WTC11 (cell line): ENCODE results near the gene C11orf71. TPM values are rescaled to one million over a fixed set of nuclear protein-coding genes. Genes with fewer than 3 reads are reported as not detected.
A peak's percentile ranks its signal among the peaks of the same experiment; 100 is the strongest.

Experiments used
- ATAC-seq: fragments of 200-7000 bp; cut with Tn5 transposase; 2 replicates; pipeline ENCODE4 v1.10.0; 2021; ENCODE audit warnings: mild to moderate bottlenecking, moderate library complexity
- CTCF ChIA-PET: fragments of 300-600 bp; sonication (Branson Sonifier 250); formaldehyde crosslinking; loops from one replicate; lab custom pipeline; 2021; ENCODE audit warnings: antibody characterized with exemption; lab: Charles Lee
- POLR2A ChIA-PET: fragments of 350-600 bp; sonication (Branson Sonifier 250); formaldehyde crosslinking; loops from one replicate; lab custom pipeline; 2021; ENCODE audit warnings: antibody characterized with exemption; lab: Charles Lee
- DNase-seq: peaks from one replicate; pipeline ENCODE4 v3.0.0; 2021; ENCODE audit warnings: low spot score
- H3K27ac Mint-ChIP-seq: 2 replicates; pipeline ENCODE4 v1.8.0; 2021; ENCODE audit warnings: mixed read lengths
- H3K27me3 Mint-ChIP-seq: 2 replicates; pipeline ENCODE4 v1.8.0; 2021; ENCODE audit warnings: low read depth, mild to moderate bottlenecking, moderate library complexity, mixed read lengths
- H3K36me3 Mint-ChIP-seq: 2 replicates; pipeline ENCODE4 v1.8.0; 2021; ENCODE audit warnings: mixed read lengths
- H3K4me1 Mint-ChIP-seq: 2 replicates; pipeline ENCODE4 v1.8.0; 2022; ENCODE audit warnings: mixed read lengths
- H3K4me3 Mint-ChIP-seq: 2 replicates; pipeline ENCODE4 v1.8.0; 2021; ENCODE audit warnings: mild to moderate bottlenecking, moderate library complexity, mixed read lengths
- H3K9me3 Mint-ChIP-seq: 2 replicates; pipeline ENCODE4 v1.8.0; 2021; ENCODE audit warnings: mixed read lengths
- ATF1 ChIP-seq: sonication (generic); formaldehyde crosslinking; IDR thresholded peaks from 2 replicates; pipeline ENCODE4 v1.8.1; 2023; ENCODE audit warnings: mild to moderate bottlenecking, moderate library complexity, missing genetic modification reagents
- CBFB ChIP-seq: sonication (generic); formaldehyde crosslinking; IDR thresholded peaks from 2 replicates; pipeline ENCODE4 v1.8.1; 2022; ENCODE audit warnings: mild to moderate bottlenecking, low read depth, missing genetic modification reagents
- CDX4 ChIP-seq: fragments of 250-450 bp; sonication (Bioruptor Pico); IDR thresholded peaks from 2 replicates; pipeline ENCODE4 v1.9.0; 2021; ENCODE audit warnings: moderate library complexity, mild to moderate bottlenecking, inconsistent platforms, borderline replicate concordance
- CREB1 ChIP-seq: sonication (generic); formaldehyde crosslinking; IDR thresholded peaks from 2 replicates; pipeline ENCODE4 v1.8.0; 2023; ENCODE audit warnings: mild to moderate bottlenecking, missing genetic modification reagents
- ELF4 ChIP-seq: sonication (generic); formaldehyde crosslinking; IDR thresholded peaks from 2 replicates; pipeline ENCODE4 v1.8.1; 2022; ENCODE audit warnings: low read depth, mild to moderate bottlenecking, moderate library complexity, missing genetic modification reagents
- HMGA2 ChIP-seq: fragments of 250-450 bp; sonication (Bioruptor Pico); IDR thresholded peaks from 2 replicates; pipeline ENCODE4 v1.4.0; 2021; ENCODE audit warnings: mild to moderate bottlenecking, moderate library complexity
- NFYB ChIP-seq: sonication (generic); formaldehyde crosslinking; conservative IDR thresholded peaks from 2 replicates; pipeline ENCODE4 v1.8.0; 2022; ENCODE audit warnings: low read depth, missing genetic modification reagents
- PREB ChIP-seq: sonication (generic); formaldehyde crosslinking; IDR thresholded peaks from 2 replicates; pipeline ENCODE4 v1.8.1; 2022; ENCODE audit warnings: mild to moderate bottlenecking, missing genetic modification reagents, moderate library complexity, borderline replicate concordance
- USF2 ChIP-seq: sonication (generic); formaldehyde crosslinking; IDR thresholded peaks from 2 replicates; pipeline ENCODE4 v1.8.1; 2023; ENCODE audit warnings: mild to moderate bottlenecking, missing genetic modification reagents, moderate library complexity
- ZNF232 ChIP-seq: sonication (generic); formaldehyde crosslinking; IDR thresholded peaks from 2 replicates; pipeline ENCODE4 v1.8.0; 2022; ENCODE audit warnings: mild to moderate bottlenecking, missing genetic modification reagents
- ZNF281 ChIP-seq: sonication (generic); formaldehyde crosslinking; IDR thresholded peaks from 2 replicates; pipeline ENCODE4 v1.8.0; 2023; ENCODE audit warnings: mild to moderate bottlenecking, missing genetic modification reagents
- total RNA-seq: library from RNA; stranded (reverse); gene quantifications from 3 replicates; pipeline ENCODE4 v1.2.3, GENCODE V29; 2021
- TF ChIP-seq, protein P1 (sequence below): sonication (generic); formaldehyde crosslinking; IDR thresholded peaks from 2 replicates; pipeline ENCODE4 v1.8.1; 2023; ENCODE audit warnings: mild to moderate bottlenecking, missing genetic modification reagents
- TF ChIP-seq, protein P2 (sequence below): sonication (generic); formaldehyde crosslinking; conservative IDR thresholded peaks from 2 replicates; pipeline ENCODE4 v1.8.1; 2023; ENCODE audit warnings: mild to moderate bottlenecking, low read depth, missing genetic modification reagents, moderate library complexity
- TF ChIP-seq, protein P3 (sequence below): sonication (generic); formaldehyde crosslinking; IDR thresholded peaks from 2 replicates; pipeline ENCODE4 v1.8.0; 2023; ENCODE audit warnings: missing genetic modification reagents, mild to moderate bottlenecking, borderline replicate concordance
- TF ChIP-seq, protein P4 (sequence below): fragments of 250-450 bp; sonication (Bioruptor Pico); IDR thresholded peaks from 2 replicates; pipeline ENCODE4 v1.8.0; 2021; ENCODE audit warnings: mild to moderate bottlenecking
- TF ChIP-seq, protein P5 (sequence below): sonication (generic); formaldehyde crosslinking; IDR thresholded peaks from 2 replicates; pipeline ENCODE4 v1.8.1; 2022; ENCODE audit warnings: mild to moderate bottlenecking, moderate library complexity, missing genetic modification reagents

Gene C11orf71
- total RNA-seq, 1 experiment from 2014 or later, result 5.9 TPM

GRCh38 chr11:114412946-114413345 is 12.6 kb upstream of the C11orf71 start:
- no peak overlapping the region for H3K4me3 Mint-ChIP-seq
- peak overlapping the region; percentile 32; the same call in 1 of the 2 replicates for H3K27ac Mint-ChIP-seq
- H3K4me1 Mint-ChIP-seq, result peaks cover 9% of the 10 kb centered on the region
- CTCF ChIA-PET, result interaction anchor here (1.9 kb wide), 1 partner anchor 72 kb away, joined by 7 read pairs; no protein-coding TSS in a partner anchor
- H3K27me3 Mint-ChIP-seq, result no peaks in the 10 kb centered on the region
- H3K9me3 Mint-ChIP-seq, result peaks cover 6% of the 10 kb centered on the region; the same call in 1 of the 2 replicates
- DNase-seq, result no peak
- ATAC-seq, result no peak
- POLR2A ChIA-PET, result no interaction called here
- no peak for TF ChIP-seq ZNF232
- TF ChIP-seq CREB1 (CRISPR knock-in tag), result no peak
- TF ChIP-seq, all 79 proteins: peak for 0
- peaks cover 30% of the 10 kb centered on the region for H3K36me3 Mint-ChIP-seq

GRCh38 chr11:114401311-114401710 is 1.0 kb upstream of the C11orf71 start:
- ChIA-PET CTCF (interaction anchor here (0.8 kb wide), 1 partner anchor 120 kb away, joined by 3 read pairs; no protein-coding TSS in a partner anchor), POLR2A (interaction anchor here (0.6 kb wide), 1 partner anchor 201 kb away, joined by 4 read pairs; no protein-coding TSS in a partner anchor)
- no peak for ATAC-seq

More at GRCh38 chr11:114401311-114401710, 1.0 kb upstream of the C11orf71 start:
- no peaks in the 10 kb centered on the region for H3K27me3 Mint-ChIP-seq
- peaks cover 39% of the 10 kb centered on the region for H3K4me1 Mint-ChIP-seq
- peaks cover 35% of the 10 kb centered on the region for H3K36me3 Mint-ChIP-seq
- no peaks in the 10 kb centered on the region for H3K9me3 Mint-ChIP-seq
- DNase-seq, result no peak
- peak overlapping the region; percentile 99 for H3K27ac Mint-ChIP-seq
- H3K4me3 Mint-ChIP-seq, result peak overlapping the region; percentile 90
- TF ChIP-seq PREB (CRISPR knock-in tag), result no peak
- TF ChIP-seq ATF1 (CRISPR knock-in tag), result no peak
- no peak for TF ChIP-seq ZNF281 (CRISPR knock-in tag)
- no peak for TF ChIP-seq CDX4
- TF ChIP-seq CBFB, result no peak
- TF ChIP-seq ELF4 (CRISPR knock-in tag), result no peak
- TF ChIP-seq USF2 (CRISPR knock-in tag), result no peak
- TF ChIP-seq, protein P1, sequence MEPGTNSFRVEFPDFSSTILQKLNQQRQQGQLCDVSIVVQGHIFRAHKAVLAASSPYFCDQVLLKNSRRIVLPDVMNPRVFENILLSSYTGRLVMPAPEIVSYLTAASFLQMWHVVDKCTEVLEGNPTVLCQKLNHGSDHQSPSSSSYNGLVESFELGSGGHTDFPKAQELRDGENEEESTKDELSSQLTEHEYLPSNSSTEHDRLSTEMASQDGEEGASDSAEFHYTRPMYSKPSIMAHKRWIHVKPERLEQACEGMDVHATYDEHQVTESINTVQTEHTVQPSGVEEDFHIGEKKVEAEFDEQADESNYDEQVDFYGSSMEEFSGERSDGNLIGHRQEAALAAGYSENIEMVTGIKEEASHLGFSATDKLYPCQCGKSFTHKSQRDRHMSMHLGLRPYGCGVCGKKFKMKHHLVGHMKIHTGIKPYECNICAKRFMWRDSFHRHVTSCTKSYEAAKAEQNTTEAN, result no peak
- TF ChIP-seq, protein P2, sequence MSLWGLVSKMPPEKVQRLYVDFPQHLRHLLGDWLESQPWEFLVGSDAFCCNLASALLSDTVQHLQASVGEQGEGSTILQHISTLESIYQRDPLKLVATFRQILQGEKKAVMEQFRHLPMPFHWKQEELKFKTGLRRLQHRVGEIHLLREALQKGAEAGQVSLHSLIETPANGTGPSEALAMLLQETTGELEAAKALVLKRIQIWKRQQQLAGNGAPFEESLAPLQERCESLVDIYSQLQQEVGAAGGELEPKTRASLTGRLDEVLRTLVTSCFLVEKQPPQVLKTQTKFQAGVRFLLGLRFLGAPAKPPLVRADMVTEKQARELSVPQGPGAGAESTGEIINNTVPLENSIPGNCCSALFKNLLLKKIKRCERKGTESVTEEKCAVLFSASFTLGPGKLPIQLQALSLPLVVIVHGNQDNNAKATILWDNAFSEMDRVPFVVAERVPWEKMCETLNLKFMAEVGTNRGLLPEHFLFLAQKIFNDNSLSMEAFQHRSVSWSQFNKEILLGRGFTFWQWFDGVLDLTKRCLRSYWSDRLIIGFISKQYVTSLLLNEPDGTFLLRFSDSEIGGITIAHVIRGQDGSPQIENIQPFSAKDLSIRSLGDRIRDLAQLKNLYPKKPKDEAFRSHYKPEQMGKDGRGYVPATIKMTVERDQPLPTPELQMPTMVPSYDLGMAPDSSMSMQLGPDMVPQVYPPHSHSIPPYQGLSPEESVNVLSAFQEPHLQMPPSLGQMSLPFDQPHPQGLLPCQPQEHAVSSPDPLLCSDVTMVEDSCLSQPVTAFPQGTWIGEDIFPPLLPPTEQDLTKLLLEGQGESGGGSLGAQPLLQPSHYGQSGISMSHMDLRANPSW, result no peak
- TF ChIP-seq, protein P3, sequence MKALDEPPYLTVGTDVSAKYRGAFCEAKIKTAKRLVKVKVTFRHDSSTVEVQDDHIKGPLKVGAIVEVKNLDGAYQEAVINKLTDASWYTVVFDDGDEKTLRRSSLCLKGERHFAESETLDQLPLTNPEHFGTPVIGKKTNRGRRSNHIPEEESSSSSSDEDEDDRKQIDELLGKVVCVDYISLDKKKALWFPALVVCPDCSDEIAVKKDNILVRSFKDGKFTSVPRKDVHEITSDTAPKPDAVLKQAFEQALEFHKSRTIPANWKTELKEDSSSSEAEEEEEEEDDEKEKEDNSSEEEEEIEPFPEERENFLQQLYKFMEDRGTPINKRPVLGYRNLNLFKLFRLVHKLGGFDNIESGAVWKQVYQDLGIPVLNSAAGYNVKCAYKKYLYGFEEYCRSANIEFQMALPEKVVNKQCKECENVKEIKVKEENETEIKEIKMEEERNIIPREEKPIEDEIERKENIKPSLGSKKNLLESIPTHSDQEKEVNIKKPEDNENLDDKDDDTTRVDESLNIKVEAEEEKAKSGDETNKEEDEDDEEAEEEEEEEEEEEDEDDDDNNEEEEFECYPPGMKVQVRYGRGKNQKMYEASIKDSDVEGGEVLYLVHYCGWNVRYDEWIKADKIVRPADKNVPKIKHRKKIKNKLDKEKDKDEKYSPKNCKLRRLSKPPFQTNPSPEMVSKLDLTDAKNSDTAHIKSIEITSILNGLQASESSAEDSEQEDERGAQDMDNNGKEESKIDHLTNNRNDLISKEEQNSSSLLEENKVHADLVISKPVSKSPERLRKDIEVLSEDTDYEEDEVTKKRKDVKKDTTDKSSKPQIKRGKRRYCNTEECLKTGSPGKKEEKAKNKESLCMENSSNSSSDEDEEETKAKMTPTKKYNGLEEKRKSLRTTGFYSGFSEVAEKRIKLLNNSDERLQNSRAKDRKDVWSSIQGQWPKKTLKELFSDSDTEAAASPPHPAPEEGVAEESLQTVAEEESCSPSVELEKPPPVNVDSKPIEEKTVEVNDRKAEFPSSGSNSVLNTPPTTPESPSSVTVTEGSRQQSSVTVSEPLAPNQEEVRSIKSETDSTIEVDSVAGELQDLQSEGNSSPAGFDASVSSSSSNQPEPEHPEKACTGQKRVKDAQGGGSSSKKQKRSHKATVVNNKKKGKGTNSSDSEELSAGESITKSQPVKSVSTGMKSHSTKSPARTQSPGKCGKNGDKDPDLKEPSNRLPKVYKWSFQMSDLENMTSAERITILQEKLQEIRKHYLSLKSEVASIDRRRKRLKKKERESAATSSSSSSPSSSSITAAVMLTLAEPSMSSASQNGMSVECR, result no peak
- TF ChIP-seq, protein P4, sequence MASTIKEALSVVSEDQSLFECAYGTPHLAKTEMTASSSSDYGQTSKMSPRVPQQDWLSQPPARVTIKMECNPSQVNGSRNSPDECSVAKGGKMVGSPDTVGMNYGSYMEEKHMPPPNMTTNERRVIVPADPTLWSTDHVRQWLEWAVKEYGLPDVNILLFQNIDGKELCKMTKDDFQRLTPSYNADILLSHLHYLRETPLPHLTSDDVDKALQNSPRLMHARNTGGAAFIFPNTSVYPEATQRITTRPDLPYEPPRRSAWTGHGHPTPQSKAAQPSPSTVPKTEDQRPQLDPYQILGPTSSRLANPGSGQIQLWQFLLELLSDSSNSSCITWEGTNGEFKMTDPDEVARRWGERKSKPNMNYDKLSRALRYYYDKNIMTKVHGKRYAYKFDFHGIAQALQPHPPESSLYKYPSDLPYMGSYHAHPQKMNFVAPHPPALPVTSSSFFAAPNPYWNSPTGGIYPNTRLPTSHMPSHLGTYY (CRISPR knock-in tag), result no peak
- TF ChIP-seq NFYB, result no peak
- TF ChIP-seq, protein P5, sequence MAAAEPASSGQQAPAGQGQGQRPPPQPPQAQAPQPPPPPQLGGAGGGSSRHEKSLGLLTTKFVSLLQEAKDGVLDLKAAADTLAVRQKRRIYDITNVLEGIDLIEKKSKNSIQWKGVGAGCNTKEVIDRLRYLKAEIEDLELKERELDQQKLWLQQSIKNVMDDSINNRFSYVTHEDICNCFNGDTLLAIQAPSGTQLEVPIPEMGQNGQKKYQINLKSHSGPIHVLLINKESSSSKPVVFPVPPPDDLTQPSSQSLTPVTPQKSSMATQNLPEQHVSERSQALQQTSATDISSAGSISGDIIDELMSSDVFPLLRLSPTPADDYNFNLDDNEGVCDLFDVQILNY, result no peak
- no peak for TF ChIP-seq HMGA2 (CRISPR knock-in tag)
- TF ChIP-seq, all 79 proteins: peak for 0
